SK-N-MC (cell line): Measurements from ENCODE around the gene DHX36.

Source experiments
- EZH2 ChIP-seq: fragments of 200-600 bp; sonication (generic); IDR thresholded peaks from one replicate; pipeline ENCODE4 v1.6.1; 2017; ENCODE audit warnings: antibody characterized with exemption
- FOXP2 ChIP-seq: optimal IDR thresholded peaks from 2 replicates; pipeline ENCODE3; 2011; ENCODE audit warnings: mild to moderate bottlenecking, moderate library complexity; ENCODE audit not compliant: insufficient read depth; ENCODE audit errors: extremely low read length, control extremely low read depth
- POLR2AphosphoS5 ChIP-seq: IDR thresholded peaks from 2 replicates; pipeline ENCODE4 v1.6.1; 2012; ENCODE audit warnings: mild to moderate bottlenecking, low read depth, low read length, borderline replicate concordance

GRCh38 chr3:154247806-154248415, 76.4 kb downstream of the DHX36 start:
- TF ChIP-seq EZH2 (no peak), POLR2AphosphoS5 (no peak), FOXP2 (no peak)
